HepG2 (cell line): Measurements from ENCODE around the gene SLC44A4. TPM values are rescaled to one million over a fixed set of nuclear protein-coding genes. Genes with fewer than 3 reads are reported as not detected.

Source experiments
- ELF1 ChIP-seq: sonication (generic); formaldehyde crosslinking; IDR thresholded peaks from 2 replicates; pipeline ENCODE4 v1.4.0; 2020; ENCODE audit warnings: missing genetic modification reagents
- FOSL2 ChIP-seq: sonication (generic); formaldehyde crosslinking; IDR thresholded peaks from 2 replicates; pipeline ENCODE4 v1.4.0; 2020; ENCODE audit warnings: missing genetic modification reagents
- FOXA3 ChIP-seq: IDR thresholded peaks from 2 replicates; pipeline ENCODE4 v1.6.1; 2016; ENCODE audit warnings: missing genetic modification reagents, missing compliant biosample characterization
- GATA4 ChIP-seq: sonication (generic); IDR thresholded peaks from 2 replicates; pipeline ENCODE4 v1.6.1; 2016; ENCODE audit warnings: antibody characterized with exemption, low read depth, borderline replicate concordance
- JUN ChIP-seq: sonication (generic); formaldehyde crosslinking; IDR thresholded peaks from 2 replicates; pipeline ENCODE4 v1.4.0; 2020; ENCODE audit warnings: mild to moderate bottlenecking, missing genetic modification reagents
- MAZ ChIP-seq, 2 experiments: sonication (generic) in 1 of 2; formaldehyde crosslinking in 1 of 2; IDR thresholded peaks; 2 replicates each; pipeline versions ENCODE4 v1.5.0 to v1.6.1; 2012 to 2020; ENCODE audit warnings: low read depth in 2 of 2, mild to moderate bottlenecking in 2 of 2, borderline replicate concordance in 1 of 2, improper control_type of control experiment in 1 of 2, low read length in 1 of 2, missing genetic modification reagents in 1 of 2, moderate library complexity in 1 of 2
- NFIB ChIP-seq: sonication (generic); formaldehyde crosslinking; IDR thresholded peaks from 2 replicates; pipeline ENCODE4 v1.9.0; 2021; ENCODE audit warnings: missing genetic modification reagents, mild to moderate bottlenecking, borderline replicate concordance
- ONECUT2 ChIP-seq: sonication (generic); formaldehyde crosslinking; IDR thresholded peaks from 2 replicates; pipeline ENCODE4 v1.4.0; 2020; ENCODE audit warnings: missing genetic modification reagents
- PHB2 ChIP-seq: fragments of 450-650 bp; IDR thresholded peaks from 2 replicates; pipeline ENCODE4 v1.6.1; 2018; ENCODE audit not compliant: partially characterized antibody
- SNAI1 ChIP-seq: sonication (generic); formaldehyde crosslinking; IDR thresholded peaks from 2 replicates; pipeline ENCODE4 v1.5.0; 2020; ENCODE audit warnings: mild to moderate bottlenecking, missing genetic modification reagents, borderline replicate concordance
- SOX6 ChIP-seq, 2 experiments: fragments of 450-650 bp in 1 of 2; sonication (generic) in 1 of 2; formaldehyde crosslinking in 1 of 2; IDR thresholded peaks; 2 replicates each; pipeline versions ENCODE4 v1.4.0 to v1.6.1; 2017 to 2020; ENCODE audit warnings: antibody characterized with exemption in 1 of 2, mild to moderate bottlenecking in 1 of 2, missing genetic modification reagents in 1 of 2
- SP5 ChIP-seq: IDR thresholded peaks from 2 replicates; pipeline ENCODE4 v1.6.1; 2016; ENCODE audit warnings: low read depth, borderline replicate concordance
- TEAD3 ChIP-seq: optimal IDR thresholded peaks from 2 replicates; pipeline ENCODE3; 2016; ENCODE audit warnings: borderline replicate concordance
- ZBTB42 ChIP-seq: sonication (generic); formaldehyde crosslinking; IDR thresholded peaks from 2 replicates; pipeline ENCODE4 v1.5.0; 2020; ENCODE audit warnings: mild to moderate bottlenecking, missing genetic modification reagents
- ZC3H4 ChIP-seq: sonication (generic); formaldehyde crosslinking; IDR thresholded peaks from 2 replicates; pipeline ENCODE4 v1.4.0; 2020; ENCODE audit warnings: missing genetic modification reagents, borderline replicate concordance
- ZFX ChIP-seq: sonication (generic); formaldehyde crosslinking; IDR thresholded peaks from 2 replicates; pipeline ENCODE4 v1.4.0; 2020; ENCODE audit warnings: mild to moderate bottlenecking, low read depth, missing genetic modification reagents, moderate library complexity
- ZNF30 ChIP-seq: sonication (generic); formaldehyde crosslinking; IDR thresholded peaks from 2 replicates; pipeline ENCODE4 v1.5.0; 2020; ENCODE audit warnings: mild to moderate bottlenecking, missing genetic modification reagents
- ZNF331 ChIP-seq: sonication (generic); formaldehyde crosslinking; IDR thresholded peaks from 2 replicates; pipeline ENCODE4 v1.4.0; 2020; ENCODE audit warnings: missing genetic modification reagents
- ZNF335 ChIP-seq: sonication (generic); formaldehyde crosslinking; IDR thresholded peaks from 2 replicates; pipeline ENCODE4 v1.4.0; 2020; ENCODE audit warnings: missing genetic modification reagents
- ZNF451 ChIP-seq: sonication (generic); formaldehyde crosslinking; IDR thresholded peaks from 2 replicates; pipeline ENCODE4 v1.5.0; 2020; ENCODE audit warnings: mild to moderate bottlenecking, missing genetic modification reagents
- ZNF552 ChIP-seq: sonication (generic); formaldehyde crosslinking; IDR thresholded peaks from 2 replicates; pipeline ENCODE4 v1.9.0; 2022; ENCODE audit warnings: missing genetic modification reagents, mild to moderate bottlenecking, borderline replicate concordance
- ZNF558 ChIP-seq: sonication (generic); formaldehyde crosslinking; IDR thresholded peaks from 2 replicates; pipeline ENCODE4 v1.9.0; 2022; ENCODE audit warnings: mild to moderate bottlenecking, missing genetic modification reagents, borderline replicate concordance
- ZNF607 ChIP-seq: sonication (generic); formaldehyde crosslinking; IDR thresholded peaks from 2 replicates; pipeline ENCODE4 v1.5.1; 2020; ENCODE audit warnings: missing genetic modification reagents, mild to moderate bottlenecking, borderline replicate concordance
- ZNF780A ChIP-seq: sonication (generic); formaldehyde crosslinking; IDR thresholded peaks from 2 replicates; pipeline ENCODE4 v1.8.0; 2022; ENCODE audit warnings: mild to moderate bottlenecking, missing genetic modification reagents, moderate library complexity
- polyA plus RNA-seq, 8 experiments: library from polyadenylated mRNA; depleted of rRNA in 3 of 8; stranded (reverse) in 7 of 8; unstranded in 1 of 8; fragments of >200 nt; fragmentation: Illumina TruSeq in 4 of 8; extraction: Trizol in 4 of 8; gene quantifications; 2 replicates each; pipeline versions ENCODE4 v1.2.1 to v1.2.3, GENCODE V29; 2011 to 2016; ENCODE audit warnings: low read depth in 4 of 8, missing spikeins in 1 of 8, mixed read lengths in 1 of 8; ENCODE audit not compliant: insufficient read depth in 1 of 8
- total RNA-seq, 5 experiments: library from RNA; depleted of rRNA; stranded (reverse); fragments of >200 nt; fragmentation: Illumina TruSeq; extraction: Trizol; gene quantifications; 2 replicates each; pipeline ENCODE4 v1.2.3, GENCODE V29; 2016; ENCODE audit warnings: low read depth in 1 of 5
- TF ChIP-seq, protein P1 (sequence below): sonication (generic); formaldehyde crosslinking; IDR thresholded peaks from 2 replicates; pipeline ENCODE4 v1.4.0; 2020; ENCODE audit warnings: missing genetic modification reagents, borderline replicate concordance
- TF ChIP-seq, protein P2 (sequence below): sonication (generic); formaldehyde crosslinking; IDR thresholded peaks from 2 replicates; pipeline ENCODE4 v1.9.0; 2022; ENCODE audit warnings: missing genetic modification reagents, mild to moderate bottlenecking, borderline replicate concordance

The SLC44A4 gene
- total and polyA plus RNA-seq, 2 of the 13 experiments (the other 11 are each of a cell fraction or from before 2014, with no cell fraction given), result 3.5 to 5.9 TPM

DNA sequence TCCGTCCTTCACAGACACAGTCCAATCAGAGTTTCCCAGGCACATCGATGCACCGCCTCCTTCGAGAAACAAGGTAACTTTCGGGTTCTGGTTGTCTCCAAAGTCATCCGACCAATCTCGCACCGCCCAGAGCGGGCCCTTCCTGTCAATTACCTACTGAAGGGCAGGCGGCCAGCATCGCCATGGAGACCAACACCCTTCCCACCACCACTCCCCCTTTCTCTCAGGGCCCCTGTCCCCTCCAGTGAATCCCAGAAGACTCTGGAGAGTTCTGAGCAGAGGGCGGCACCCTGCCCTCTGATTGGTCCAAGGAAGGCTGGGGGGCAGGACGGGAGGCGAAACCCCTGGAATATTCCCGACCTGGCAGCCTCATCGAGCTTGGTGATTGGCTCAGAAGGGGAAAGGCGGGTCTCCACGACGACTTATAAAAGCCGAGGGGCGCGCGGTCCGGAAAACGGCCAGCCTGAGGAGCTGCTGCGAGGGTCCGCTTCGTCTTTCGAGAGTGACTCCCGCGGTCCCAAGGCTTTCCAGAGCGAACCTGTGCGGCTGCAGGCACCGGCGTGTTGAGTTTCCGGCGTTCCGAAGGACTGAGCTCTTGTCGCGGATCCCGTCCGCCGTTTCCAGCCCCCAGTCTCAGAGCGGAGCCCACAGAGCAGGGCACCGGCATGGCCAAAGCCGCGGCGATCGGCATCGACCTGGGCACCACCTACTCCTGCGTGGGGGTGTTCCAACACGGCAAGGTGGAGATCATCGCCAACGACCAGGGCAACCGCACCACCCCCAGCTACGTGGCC is 51.3 kb downstream of the SLC44A4 start, which contains the start of gene HSPA1B (continued):
- TF ChIP-seq, protein P1, sequence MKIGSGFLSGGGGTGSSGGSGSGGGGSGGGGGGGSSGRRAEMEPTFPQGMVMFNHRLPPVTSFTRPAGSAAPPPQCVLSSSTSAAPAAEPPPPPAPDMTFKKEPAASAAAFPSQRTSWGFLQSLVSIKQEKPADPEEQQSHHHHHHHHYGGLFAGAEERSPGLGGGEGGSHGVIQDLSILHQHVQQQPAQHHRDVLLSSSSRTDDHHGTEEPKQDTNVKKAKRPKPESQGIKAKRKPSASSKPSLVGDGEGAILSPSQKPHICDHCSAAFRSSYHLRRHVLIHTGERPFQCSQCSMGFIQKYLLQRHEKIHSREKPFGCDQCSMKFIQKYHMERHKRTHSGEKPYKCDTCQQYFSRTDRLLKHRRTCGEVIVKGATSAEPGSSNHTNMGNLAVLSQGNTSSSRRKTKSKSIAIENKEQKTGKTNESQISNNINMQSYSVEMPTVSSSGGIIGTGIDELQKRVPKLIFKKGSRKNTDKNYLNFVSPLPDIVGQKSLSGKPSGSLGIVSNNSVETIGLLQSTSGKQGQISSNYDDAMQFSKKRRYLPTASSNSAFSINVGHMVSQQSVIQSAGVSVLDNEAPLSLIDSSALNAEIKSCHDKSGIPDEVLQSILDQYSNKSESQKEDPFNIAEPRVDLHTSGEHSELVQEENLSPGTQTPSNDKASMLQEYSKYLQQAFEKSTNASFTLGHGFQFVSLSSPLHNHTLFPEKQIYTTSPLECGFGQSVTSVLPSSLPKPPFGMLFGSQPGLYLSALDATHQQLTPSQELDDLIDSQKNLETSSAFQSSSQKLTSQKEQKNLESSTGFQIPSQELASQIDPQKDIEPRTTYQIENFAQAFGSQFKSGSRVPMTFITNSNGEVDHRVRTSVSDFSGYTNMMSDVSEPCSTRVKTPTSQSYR (CRISPR knock-in tag), result peak; percentile 42; the same call in 1 of the 2 replicates
- TF ChIP-seq ONECUT2 (CRISPR knock-in tag) (no peak), ZC3H4 (CRISPR knock-in tag) (0 out of 2 replicates have a peak, but pooled peaks have one; percentile 45), ZNF552 (CRISPR knock-in tag) (peak; percentile 73; the same call in 1 of the 2 replicates), SNAI1 (CRISPR knock-in tag) (0 out of 2 replicates have a peak, but pooled peaks have one; percentile 58), ZNF30 (no peak), ZNF607 (peak; percentile 84; the same call in 1 of the 2 replicates), ZNF451 (peak; percentile 82; the same call in 1 of the 2 replicates), GATA4 (peak; percentile 97), TEAD3 (CRISPR knock-in tag) (peak; percentile 53), FOSL2 (CRISPR knock-in tag) (peak; percentile 45), JUN (CRISPR knock-in tag) (no peak), ELF1 (no peak; the same call in 1 of the 2 replicates), ZNF780A (CRISPR knock-in tag) (no peak), ZNF331 (CRISPR knock-in tag) (no peak), ZNF558 (no peak; the same call in 1 of the 2 replicates), NFIB (CRISPR knock-in tag) (no peak), SOX6 (IDR thresholded peaks at IDR 0.05) (no peak), SOX6 (CRISPR knock-in tag; IDR thresholded peaks at IDR 0.05) (peak; percentile 55), FOXA3 (no peak; the same call in none of the 2 replicates), PHB2 (no peak), ZFX (CRISPR knock-in tag) (peak; percentile 60), SP5 (CRISPR knock-in tag) (peak; percentile 38; the same call in 1 of the 2 replicates), MAZ (IDR thresholded peaks at IDR 0.05; ENCODE audit: borderline replicate concordance, low read depth, low read length) (peak; percentile 67; the same call in 1 of the 2 replicates), MAZ (CRISPR knock-in tag; IDR thresholded peaks at IDR 0.05; ENCODE audit: low read depth) (peak; percentile 74), ZBTB42 (peak; percentile 89; the same call in 1 of the 2 replicates), ZNF335 (CRISPR knock-in tag) (peak; percentile 97)
- TF ChIP-seq, protein P2, sequence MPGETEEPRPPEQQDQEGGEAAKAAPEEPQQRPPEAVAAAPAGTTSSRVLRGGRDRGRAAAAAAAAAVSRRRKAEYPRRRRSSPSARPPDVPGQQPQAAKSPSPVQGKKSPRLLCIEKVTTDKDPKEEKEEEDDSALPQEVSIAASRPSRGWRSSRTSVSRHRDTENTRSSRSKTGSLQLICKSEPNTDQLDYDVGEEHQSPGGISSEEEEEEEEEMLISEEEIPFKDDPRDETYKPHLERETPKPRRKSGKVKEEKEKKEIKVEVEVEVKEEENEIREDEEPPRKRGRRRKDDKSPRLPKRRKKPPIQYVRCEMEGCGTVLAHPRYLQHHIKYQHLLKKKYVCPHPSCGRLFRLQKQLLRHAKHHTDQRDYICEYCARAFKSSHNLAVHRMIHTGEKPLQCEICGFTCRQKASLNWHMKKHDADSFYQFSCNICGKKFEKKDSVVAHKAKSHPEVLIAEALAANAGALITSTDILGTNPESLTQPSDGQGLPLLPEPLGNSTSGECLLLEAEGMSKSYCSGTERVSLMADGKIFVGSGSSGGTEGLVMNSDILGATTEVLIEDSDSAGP, result peak; percentile 79
